NCI-H1048 (cell line): ENCODE measurements around the gene MRPL33.
"Not testable (repeated sequence)": the region's sequence is repeated elsewhere in the genome, so short reads cannot be mapped to it uniquely, and the experiment has no call there.

Experiments used
- DNase-seq: peaks from one replicate; lab custom pipeline; 2025; lab: John Stamatoyannopoulos, UW

The MRPL33 gene

GRCh38 chr2:27741673-27742072, 29.8 kb upstream of the MRPL33 start:
- DNase-seq: no peak

- no peak for DNase-seq
Measured at GRCh38 chr2:27742571-27742970, 28.9 kb upstream of the MRPL33 start.

- not testable (repeated sequence) for DNase-seq
Measured at GRCh38 chr2:27745494-27745893, 26.0 kb upstream of the MRPL33 start.

GRCh38 chr2:27746325-27746724, 25.2 kb upstream of the MRPL33 start:
- no peak for DNase-seq

GRCh38 chr2:27747827-27748352, 23.6 kb upstream of the MRPL33 start:
- DNase-seq: no peak

- DNase-seq: not testable (repeated sequence)
Measured at GRCh38 chr2:27748803-27749554, 22.5 kb upstream of the MRPL33 start.

GRCh38 chr2:27751377-27751776, 20.1 kb upstream of the MRPL33 start:
- no peak for DNase-seq

GRCh38 chr2:27752551-27753237, 18.8 kb upstream of the MRPL33 start:
- DNase-seq: no peak

- DNase-seq: peak; percentile 20
Measured at GRCh38 chr2:27754138-27754588, 17.4 kb upstream of the MRPL33 start.

- no peak for DNase-seq
Measured at GRCh38 chr2:27754831-27755230, 16.7 kb upstream of the MRPL33 start.

- no peak for DNase-seq
Measured at GRCh38 chr2:27756091-27756490, 15.4 kb upstream of the MRPL33 start.

GRCh38 chr2:27756544-27757498, 14.7 kb upstream of the MRPL33 start:
- DNase-seq: no peak

- no peak for DNase-seq
Measured at GRCh38 chr2:27762951-27763906, 8.3 kb upstream of the MRPL33 start.

GRCh38 chr2:27763907-27764267, 7.6 kb upstream of the MRPL33 start:
- DNase-seq: no peak

GRCh38 chr2:27764526-27764925, 7.0 kb upstream of the MRPL33 start:
- DNase-seq: not testable (repeated sequence)

GRCh38 chr2:27765621-27766286, 5.8 kb upstream of the MRPL33 start:
- no peak for DNase-seq

GRCh38 chr2:27766287-27766661, 5.2 kb upstream of the MRPL33 start:
- DNase-seq: no peak

- no peak for DNase-seq
Measured at GRCh38 chr2:27771202-27771547, 344 bp upstream of the MRPL33 start.

GRCh38 chr2:27772804-27773203, 1.3 kb downstream of the MRPL33 start:
- DNase-seq: no peak

- no peak for DNase-seq
Measured at GRCh38 chr2:27773959-27774358, 2.4 kb downstream of the MRPL33 start.

- no peak for DNase-seq
Measured at GRCh38 chr2:27776097-27776496, 4.6 kb downstream of the MRPL33 start.
